CD8-positive, alpha-beta memory T cell (primary cell): ENCODE data around the gene FER. TPM values are rescaled to one million over a fixed set of nuclear protein-coding genes. Genes with fewer than 3 reads are reported as not detected.
"Not testable (repeated sequence)": the region's sequence is repeated elsewhere in the genome, so short reads cannot be mapped to it uniquely, and the experiment has no call there.

ENCODE experiments used
- CTCF ChIA-PET: fragments of 350-600 bp; sonication (Branson Sonifier 250); formaldehyde crosslinking; loops from one replicate; lab custom pipeline; 2021; ENCODE audit warnings: antibody characterized with exemption; lab: Charles Lee
- POLR2A ChIA-PET: fragments of 350-600 bp; sonication (Branson Sonifier 250); formaldehyde crosslinking; loops from one replicate; lab custom pipeline; 2021; ENCODE audit warnings: antibody characterized with exemption; lab: Charles Lee
- DNase-seq, 5 donors: peaks; one replicate each; pipeline versions ENCODE4 v3.0.0 to v3.0.0-alpha.2; 2020 to 2022; ENCODE audit warnings: mixed read lengths in 1 of 5
- H3K27ac ChIP-seq: one replicate; pipeline ENCODE4 v1.7.0; 2013; ENCODE audit warnings: low read depth, mild to moderate bottlenecking, low read length, moderate library complexity
- H3K27me3 ChIP-seq: 2 replicates; pipeline ENCODE4 v1.7.0; 2013; ENCODE audit warnings: low read length, mild to moderate bottlenecking; ENCODE audit not compliant: insufficient read depth, poor library complexity, severe bottlenecking
- H3K36me3 ChIP-seq: 2 replicates; pipeline ENCODE4 v1.7.0; 2013; ENCODE audit warnings: mild to moderate bottlenecking, low read length, moderate library complexity; ENCODE audit not compliant: insufficient read depth
- H3K4me1 ChIP-seq: 2 replicates; pipeline ENCODE4 v1.7.0; 2013; ENCODE audit warnings: mild to moderate bottlenecking, low read length, moderate library complexity; ENCODE audit not compliant: insufficient read depth
- H3K4me3 ChIP-seq: 2 replicates; pipeline ENCODE4 v1.7.0; 2013; ENCODE audit warnings: mild to moderate bottlenecking, low read length
- H3K9me3 ChIP-seq: 2 replicates; pipeline ENCODE4 v1.7.0; 2013; ENCODE audit warnings: mild to moderate bottlenecking, low read length
- H3K27ac Mint-ChIP-seq, 8 donors: one replicate each; pipeline ENCODE4 v1.8.0; 2020 to 2021; ENCODE audit warnings: mixed read lengths in 8 of 8, mild to moderate bottlenecking in 6 of 8, inconsistent platforms in 3 of 8, moderate library complexity in 3 of 8
- H3K27me3 Mint-ChIP-seq, 2 donors: one replicate each; pipeline ENCODE4 v1.8.0; 2020 to 2021; ENCODE audit warnings: mixed read lengths in 2 of 2, mild to moderate bottlenecking in 1 of 2, moderate library complexity in 1 of 2
- H3K36me3 Mint-ChIP-seq, 3 donors: one replicate each; pipeline ENCODE4 v1.8.0; 2020 to 2021; ENCODE audit warnings: mixed read lengths in 3 of 3, inconsistent platforms in 1 of 3, mild to moderate bottlenecking in 1 of 3
- H3K4me1 Mint-ChIP-seq, 3 donors: one replicate each; pipeline ENCODE4 v1.8.0; 2020 to 2021; ENCODE audit warnings: mixed read lengths in 3 of 3, inconsistent platforms in 1 of 3, mild to moderate bottlenecking in 1 of 3
- H3K4me3 Mint-ChIP-seq, 7 donors: one replicate each; pipeline ENCODE4 v1.8.0; 2020 to 2021; ENCODE audit warnings: mixed read lengths in 7 of 7, mild to moderate bottlenecking in 6 of 7, moderate library complexity in 4 of 7, inconsistent platforms in 2 of 7
- H3K9me3 Mint-ChIP-seq, 5 donors: one replicate each; pipeline ENCODE4 v1.8.0; 2020 to 2022; ENCODE audit warnings: mixed read lengths in 5 of 5, mild to moderate bottlenecking in 3 of 5, moderate library complexity in 2 of 5, inconsistent platforms in 1 of 5
- polyA plus RNA-seq: library from polyadenylated mRNA; unstranded; fragments of 300-500 nt; fragmentation: Illumina TruSeq; gene quantifications from one replicate; pipeline ENCODE4 v1.2.3, GENCODE V29; 2021
- total RNA-seq, 2 experiments: library from RNA; stranded (reverse); gene quantifications; one replicate each; pipeline ENCODE4 v1.2.3, GENCODE V29; 2021

Gene FER
- total and polyA plus RNA-seq, 3 experiments from 2014 or later, result 10.1 to 11.3 (median 10.6) TPM

- H3K36me3 ChIP-seq, result no peaks in the 10 kb centered on the region
- no peaks in the 10 kb centered on the region for H3K4me1 ChIP-seq
- H3K4me3 Mint-ChIP-seq, result no peak overlapping the region
- DNase-seq, result no peak
- H3K4me1 Mint-ChIP-seq, result no peaks in the 10 kb centered on the region
- no peak overlapping the region for H3K4me3 ChIP-seq
- H3K27ac ChIP-seq, result no peak overlapping the region
- H3K27me3 ChIP-seq, result no peaks in the 10 kb centered on the region
- H3K36me3 Mint-ChIP-seq, result peaks cover 15 to 45% (median 16%) of the 10 kb centered on the region in 3 donors
- peaks cover 0 to 15% (median 14%) of the 10 kb centered on the region in 5 donors for H3K9me3 Mint-ChIP-seq
- H3K27me3 Mint-ChIP-seq, result no peaks in the 10 kb centered on the region
- no peaks in the 10 kb centered on the region for H3K9me3 ChIP-seq
- ChIA-PET POLR2A (no interaction called here), CTCF (no interaction called here)
- H3K27ac Mint-ChIP-seq, result no peak overlapping the region
These were observed 242.2 kb downstream of the FER start for GRCh38 chr5:108989761-108990392.

DNA sequence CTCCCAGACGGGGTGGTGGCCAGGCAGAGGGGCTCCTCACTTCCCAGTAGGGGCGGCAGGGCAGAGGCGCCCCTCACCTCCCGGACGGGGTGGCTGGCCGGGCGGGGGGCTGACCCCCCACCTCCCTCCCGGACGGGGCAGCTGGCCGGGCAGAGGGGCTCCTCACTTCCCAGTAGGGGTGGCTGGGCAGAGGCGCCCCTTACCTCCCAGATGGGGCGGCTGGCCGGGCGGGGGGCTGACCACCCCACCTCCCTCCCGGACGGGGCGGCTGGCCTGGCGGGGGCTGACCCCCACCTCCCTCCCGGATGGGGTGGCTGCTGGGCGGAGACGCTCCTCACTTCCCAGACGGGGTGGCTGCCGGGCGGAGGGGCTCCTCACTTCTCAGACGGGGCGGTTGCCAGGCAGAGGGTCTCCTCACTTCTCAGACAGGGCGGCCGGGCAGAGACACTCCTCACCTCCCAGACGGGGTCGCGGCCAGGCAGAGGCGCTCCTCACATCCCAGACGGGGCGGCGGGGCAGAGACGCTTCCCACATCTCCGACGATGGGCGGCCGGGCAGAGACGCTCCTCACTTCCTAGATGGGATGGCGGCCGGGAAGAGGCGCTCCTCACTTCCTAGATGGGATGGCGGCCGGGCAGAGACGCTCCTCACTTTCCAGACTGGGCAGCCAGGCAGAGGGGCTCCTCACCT is 244.8 kb downstream of the FER start:
- H3K27ac Mint-ChIP-seq, CTCF ChIA-PET, H3K4me3 ChIP-seq, DNase-seq, H3K9me3 ChIP-seq, H3K4me1 ChIP-seq, H3K4me3 Mint-ChIP-seq, H3K27me3 Mint-ChIP-seq, H3K27ac ChIP-seq, H3K27me3 ChIP-seq, H3K36me3 ChIP-seq, POLR2A ChIA-PET, H3K4me1 Mint-ChIP-seq: not testable (repeated sequence)
- Mint-ChIP-seq H3K36me3 (peaks cover 11 to 50% (median 17%) of the 10 kb centered on the region in 3 donors), H3K9me3 (peaks cover 0 to 31% (median 14%) of the 10 kb centered on the region in 5 donors)

GRCh38 chr5:108993440-108993839 is 245.7 kb downstream of the FER start:
- H3K27me3 Mint-ChIP-seq, H3K4me1 Mint-ChIP-seq, CTCF ChIA-PET, H3K9me3 ChIP-seq, H3K4me3 ChIP-seq, POLR2A ChIA-PET, DNase-seq, H3K36me3 ChIP-seq, H3K27ac ChIP-seq, H3K4me1 ChIP-seq, H3K4me3 Mint-ChIP-seq, H3K27me3 ChIP-seq, H3K27ac Mint-ChIP-seq: not testable (repeated sequence)
- Mint-ChIP-seq H3K36me3 (peaks cover 10 to 44% (median 17%) of the 10 kb centered on the region in 3 donors), H3K9me3 (peaks cover 0 to 33% (median 14%) of the 10 kb centered on the region in 5 donors)

DNA sequence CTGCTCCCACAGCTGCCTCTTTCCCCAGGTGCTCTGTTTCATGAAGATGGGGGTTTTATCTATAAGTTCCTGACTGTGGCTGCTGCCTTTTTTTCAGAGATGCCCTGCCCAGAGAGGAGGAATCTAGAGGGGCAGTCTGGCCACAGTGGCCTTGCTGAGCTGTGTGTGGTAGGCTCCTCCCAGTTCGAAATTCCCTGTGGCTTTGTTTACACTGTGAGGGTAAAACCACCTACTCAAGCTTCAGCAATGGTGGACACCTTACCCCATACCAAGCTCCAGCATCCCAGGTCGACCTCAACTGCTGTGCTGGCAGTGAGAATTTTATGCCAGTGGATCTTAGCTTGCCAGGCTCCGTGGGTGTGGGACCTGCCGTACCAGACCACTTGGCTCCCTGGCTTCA is 250.0 kb downstream of the FER start:
- Histone ChIP-seq H3K27me3 (no peaks in the 10 kb centered on the region), H3K27ac (no peak overlapping the region), H3K4me3 (no peak overlapping the region), H3K4me1 (no peaks in the 10 kb centered on the region), H3K9me3 (no peaks in the 10 kb centered on the region), H3K36me3 (no peaks in the 10 kb centered on the region)
- DNase-seq, result no peak
- Mint-ChIP-seq H3K36me3 (peaks cover 16 to 42% (median 19%) of the 10 kb centered on the region in 3 donors), H3K27ac (no peak overlapping the region), H3K4me3 (no peak overlapping the region), H3K9me3 (peaks cover 0 to 38% (median 14%) of the 10 kb centered on the region in 5 donors), H3K4me1 (no peaks in the 10 kb centered on the region), H3K27me3 (peaks cover 0 to 2% of the 10 kb centered on the region in 2 donors)
- ChIA-PET CTCF (no interaction called here), POLR2A (no interaction called here)

DNA sequence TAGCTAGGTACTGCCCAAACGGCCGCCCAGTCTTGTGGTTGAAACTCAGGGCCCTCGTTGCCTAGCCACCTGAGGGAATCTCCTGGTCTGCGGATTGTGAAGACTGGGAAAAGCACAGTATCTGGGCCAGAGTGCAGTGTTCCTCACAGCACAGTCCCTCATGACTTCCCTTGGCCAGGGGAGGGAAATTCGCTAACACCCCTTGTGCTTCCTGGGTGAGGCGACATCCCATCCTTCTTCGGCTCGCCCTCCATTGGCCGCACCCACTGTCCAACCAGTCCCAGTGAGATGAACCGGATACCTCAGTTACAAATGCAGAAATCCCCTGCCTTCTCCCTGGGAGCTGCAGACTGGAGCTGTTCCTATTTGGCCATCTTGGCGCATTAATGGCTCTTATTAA is 250.5 kb downstream of the FER start:
- Mint-ChIP-seq H3K27ac (no peak overlapping the region), H3K9me3 (peaks cover 0 to 38% (median 14%) of the 10 kb centered on the region in 5 donors), H3K4me3 (no peak overlapping the region), H3K27me3 (peaks cover 0 to 2% of the 10 kb centered on the region in 2 donors), H3K4me1 (no peaks in the 10 kb centered on the region), H3K36me3 (peaks cover 16 to 44% (median 19%) of the 10 kb centered on the region in 3 donors)
- Histone ChIP-seq H3K36me3 (no peaks in the 10 kb centered on the region), H3K4me3 (no peak overlapping the region), H3K27ac (no peak overlapping the region), H3K9me3 (no peaks in the 10 kb centered on the region), H3K27me3 (no peaks in the 10 kb centered on the region), H3K4me1 (no peaks in the 10 kb centered on the region)
- DNase-seq, result no peak
- ChIA-PET POLR2A (no interaction called here), CTCF (no interaction called here)

DNA sequence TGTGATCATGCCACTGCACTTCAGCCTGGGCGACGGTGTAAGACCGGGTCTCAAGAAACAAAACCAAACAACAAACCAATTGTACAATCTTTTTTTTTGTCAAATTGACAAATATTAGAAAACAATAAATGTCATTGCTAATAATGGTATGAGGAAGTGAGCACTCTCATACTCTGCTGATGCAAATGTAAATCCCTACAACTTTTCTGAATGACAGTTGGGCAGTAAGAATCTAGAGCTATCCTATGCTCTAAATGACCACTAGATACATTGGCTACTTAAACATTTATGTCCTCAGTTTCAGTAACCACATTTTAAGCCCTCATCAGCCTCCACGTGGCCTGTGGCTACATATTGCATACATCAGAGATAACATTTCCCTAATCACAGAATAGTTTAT is 256.2 kb downstream of the FER start:
- H3K9me3 ChIP-seq, result no peaks in the 10 kb centered on the region
- peaks cover 0 to 5% (median 0%) of the 10 kb centered on the region in 5 donors for H3K9me3 Mint-ChIP-seq
- H3K27me3 Mint-ChIP-seq, result peaks cover 0 to 2% of the 10 kb centered on the region in 2 donors
- peaks cover 0 to 6% (median 0%) of the 10 kb centered on the region in 3 donors for H3K4me1 Mint-ChIP-seq
- H3K27ac Mint-ChIP-seq, result no peak overlapping the region
- no peaks in the 10 kb centered on the region for H3K4me1 ChIP-seq
- H3K27me3 ChIP-seq, result no peaks in the 10 kb centered on the region
- no peak for DNase-seq
- no peak overlapping the region for H3K27ac ChIP-seq
- ChIA-PET CTCF (no interaction called here), POLR2A (no interaction called here)
- H3K4me3 Mint-ChIP-seq, result no peak overlapping the region
- H3K36me3 Mint-ChIP-seq, result peaks cover 0 to 3% (median 3%) of the 10 kb centered on the region in 3 donors
- H3K36me3 ChIP-seq, result no peaks in the 10 kb centered on the region
- no peak overlapping the region for H3K4me3 ChIP-seq

DNA sequence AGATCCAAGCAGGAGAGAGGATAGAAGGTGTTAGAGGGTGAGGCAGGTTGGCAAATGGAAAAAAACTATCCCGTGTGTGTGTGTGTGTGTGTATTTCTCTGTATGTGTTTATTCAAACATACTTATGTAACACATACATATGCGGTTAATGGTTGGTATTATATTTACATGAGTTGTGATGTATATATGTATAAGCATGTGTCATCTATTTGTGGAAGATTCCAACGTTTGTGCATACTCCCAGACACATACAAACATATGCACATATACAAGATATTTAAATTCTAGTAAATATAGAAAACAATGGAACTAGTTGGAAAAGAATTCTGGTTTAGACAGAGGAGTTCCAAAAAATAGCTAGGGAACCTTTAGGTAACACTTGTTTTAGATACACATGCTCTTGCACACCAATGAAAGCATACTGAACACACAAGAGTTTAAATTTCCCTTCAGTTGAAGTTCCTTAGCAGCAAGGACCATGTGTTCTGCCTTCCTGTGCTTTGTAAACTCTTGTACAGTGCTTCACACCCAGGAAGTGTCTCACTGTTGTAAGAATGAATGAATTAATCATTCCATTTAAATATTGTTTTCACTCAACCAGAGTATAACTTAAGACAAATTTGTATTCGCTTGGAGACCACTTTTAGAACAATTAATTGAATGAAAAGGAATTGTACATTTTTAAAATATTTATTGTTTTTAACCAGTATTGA is 257.8 kb downstream of the FER start:
- POLR2A ChIA-PET, result no interaction called here
- no peak overlapping the region for H3K4me3 Mint-ChIP-seq

GRCh38 chr5:109006129-109006528 is 258.4 kb downstream of the FER start:
- ChIA-PET POLR2A (no interaction called here), CTCF (no interaction called here)
- no peak overlapping the region for H3K4me3 Mint-ChIP-seq
- H3K4me1 ChIP-seq, result no peaks in the 10 kb centered on the region
- peaks cover 0 to 5% (median 0%) of the 10 kb centered on the region in 5 donors for H3K9me3 Mint-ChIP-seq
- peaks cover 0 to 15% (median 5%) of the 10 kb centered on the region in 3 donors for H3K36me3 Mint-ChIP-seq
- H3K27ac Mint-ChIP-seq, result no peak overlapping the region
- DNase-seq, result no peak
- H3K36me3 ChIP-seq, result no peaks in the 10 kb centered on the region
- no peak overlapping the region for H3K27ac ChIP-seq
- H3K4me3 ChIP-seq, result no peak overlapping the region
- peaks cover 0 to 6% (median 0%) of the 10 kb centered on the region in 3 donors for H3K4me1 Mint-ChIP-seq
- no peaks in the 10 kb centered on the region for H3K9me3 ChIP-seq
- no peaks in the 10 kb centered on the region for H3K27me3 Mint-ChIP-seq
- H3K27me3 ChIP-seq, result no peaks in the 10 kb centered on the region

More for the DNA sequence above, 257.8 kb downstream of the FER start:
- Mint-ChIP-seq H3K27ac (no peak overlapping the region), H3K27me3 (peaks cover 0 to 2% of the 10 kb centered on the region in 2 donors), H3K9me3 (peaks cover 0 to 5% (median 0%) of the 10 kb centered on the region in 5 donors), H3K4me1 (peaks cover 0 to 6% (median 0%) of the 10 kb centered on the region in 3 donors), H3K36me3 (peaks cover 0 to 12% (median 5%) of the 10 kb centered on the region in 3 donors)
- Histone ChIP-seq H3K27ac (no peak overlapping the region), H3K36me3 (no peaks in the 10 kb centered on the region), H3K9me3 (no peaks in the 10 kb centered on the region), H3K4me1 (no peaks in the 10 kb centered on the region), H3K27me3 (no peaks in the 10 kb centered on the region), H3K4me3 (no peak overlapping the region)
- DNase-seq, result no peak
- CTCF ChIA-PET, result no interaction called here
